Thoracic aorta (tissue), 2 donors: Measurements from ENCODE around the gene TRERF1. TPM values are rescaled to one million over a fixed set of nuclear protein-coding genes. Genes with fewer than 3 reads are reported as not detected.

Experiments
- ATAC-seq: fragments of 150-250 bp; one replicate; pipeline ENCODE4 v1.8.0; 2017; ENCODE audit warnings: low read depth; ENCODE audit not compliant: insufficient number of reproducible peaks, low FRiP score
- DNase-seq: peaks from one replicate; pipeline ENCODE4 v3.0.0-alpha.2; 2020; ENCODE audit warnings: low spot score
- H3K27ac ChIP-seq, 2 donors: fragments of 200-600 bp; sonication (generic); 1 replicate in 1 of 2; 2 replicates in 1 of 2; pipeline ENCODE4 v1.5.1; 2016; ENCODE audit warnings: mild to moderate bottlenecking in 2 of 2, moderate library complexity in 2 of 2
- H3K27me3 ChIP-seq: fragments of 200-600 bp; sonication (generic); replicated peaks from 2 replicates; pipeline ENCODE4 v1.6.0; 2016; ENCODE audit warnings: mild to moderate bottlenecking; ENCODE audit not compliant: insufficient read depth
- H3K36me3 ChIP-seq: fragments of 200-600 bp; sonication (generic); one replicate; pipeline ENCODE4 v1.5.1; 2016
- H3K4me1 ChIP-seq, 2 donors: fragments of 200-600 bp; sonication (generic); 1 replicate in 1 of 2; 2 replicates in 1 of 2; pipeline versions ENCODE4 v1.5.1 to v1.6.0; 2016; ENCODE audit warnings: low read depth in 2 of 2, mild to moderate bottlenecking in 1 of 2; ENCODE audit not compliant: control insufficient read depth in 1 of 2
- H3K4me3 ChIP-seq: fragments of 200-600 bp; sonication (generic); 2 replicates; pipeline ENCODE4 v1.5.1; 2016; ENCODE audit warnings: mild to moderate bottlenecking
- H3K9me3 ChIP-seq: fragments of 200-600 bp; sonication (generic); 2 replicates; pipeline ENCODE4 v1.5.1; 2016
- CTCF ChIP-seq: fragments of 200-600 bp; sonication (generic); IDR thresholded peaks from one replicate; pipeline ENCODE4 v1.5.1; 2019; ENCODE audit warnings: antibody characterized with exemption
- total RNA-seq, 2 donors: library from RNA; depleted of rRNA; stranded (reverse); fragments of >200 nt; gene quantifications; one replicate each; pipeline versions ENCODE4 v1.1.0 to v1.2.3, GENCODE V29; 2016

TRERF1 gene
- total RNA-seq, 2 donors from 2014 or later = 4.6 to 5.0 TPM

- TF ChIP-seq CTCF = no peak
- DNase-seq = no peak
- Histone ChIP-seq H3K27ac (no peak overlapping the region), H3K27me3 (no peaks in the 10 kb centered on the region), H3K36me3 (no peaks in the 10 kb centered on the region), H3K4me1 (no peaks in the 10 kb centered on the region), H3K4me3 (no peak overlapping the region), H3K9me3 (no peaks in the 10 kb centered on the region)
- no peak for ATAC-seq
Observed at GRCh38 chr6:42175860-42176259, 275.9 kb downstream of the TRERF1 start.

Other genes starting within 250 kb of the TRERF1 start
- 10 to 100 TPM; 23.0 to 30.0 TPM for gene MRPS10, start 234.1 kb downstream of the TRERF1 start, total RNA-seq
- 10 to 100 TPM; 25.9 to 38.7 TPM for gene UBR2, start 112.1 kb upstream of the TRERF1 start, total RNA-seq